Mesendoderm (in vitro differentiated cells): ENCODE data around the gene MAPT.

ENCODE experiments used
- DNase-seq: peaks from one replicate; pipeline ENCODE4 v3.0.0; 2013
- H2AK5ac ChIP-seq: 2 replicates; pipeline ENCODE4 v1.6.1; 2013; ENCODE audit warnings: low read length, inconsistent platforms
- H2BK120ac ChIP-seq: 2 replicates; pipeline ENCODE4 v1.6.1; 2013; ENCODE audit warnings: low read depth, mild to moderate bottlenecking, low read length, moderate library complexity, mixed read lengths
- H2BK15ac ChIP-seq: replicated peaks from 2 replicates; pipeline ENCODE4 v1.6.1; 2013; ENCODE audit warnings: low read depth, mild to moderate bottlenecking, moderate library complexity
- H2BK5ac ChIP-seq: 2 replicates; pipeline ENCODE4 v1.6.1; 2013; ENCODE audit warnings: low read length, inconsistent platforms
- H3K18ac ChIP-seq: 2 replicates; pipeline ENCODE4 v1.6.1; 2013; ENCODE audit warnings: mild to moderate bottlenecking, low read length, mixed read lengths
- H3K23ac ChIP-seq: one replicate; pipeline ENCODE4 v1.6.1; 2013; ENCODE audit warnings: low read length
- H3K27ac ChIP-seq: 2 replicates; pipeline ENCODE4 v1.5.1; 2013; ENCODE audit warnings: low read depth, mild to moderate bottlenecking, inconsistent platforms, low read length, moderate library complexity
- H3K27me3 ChIP-seq: 2 replicates; pipeline ENCODE4 v1.6.1; 2013; ENCODE audit warnings: low read length, control low read depth, mild to moderate bottlenecking, inconsistent platforms; ENCODE audit not compliant: insufficient read depth, poor library complexity
- H3K36me3 ChIP-seq: 2 replicates; pipeline ENCODE4 v1.6.1; 2013; ENCODE audit warnings: low read length, inconsistent platforms; ENCODE audit not compliant: control insufficient read depth, insufficient read depth
- H3K4ac ChIP-seq: one replicate; pipeline ENCODE4 v1.6.1; 2013; ENCODE audit warnings: low read depth, mild to moderate bottlenecking, low read length, moderate library complexity
- H3K4me1 ChIP-seq: 2 replicates; pipeline ENCODE4 v1.6.1; 2013; ENCODE audit warnings: low read depth, low read length, inconsistent platforms; ENCODE audit not compliant: control insufficient read depth
- H3K4me2 ChIP-seq: 2 replicates; pipeline ENCODE4 v1.6.1; 2013; ENCODE audit warnings: low read length
- H3K4me3 ChIP-seq: 2 replicates; pipeline ENCODE4 v1.5.1; 2013; ENCODE audit warnings: mild to moderate bottlenecking, low read length
- H3K56ac ChIP-seq: one replicate; pipeline ENCODE4 v1.6.1; 2013; ENCODE audit warnings: low read length
- H3K79me1 ChIP-seq: 2 replicates; pipeline ENCODE4 v1.6.1; 2013; ENCODE audit warnings: low read length, inconsistent platforms
- H3K79me2 ChIP-seq: 2 replicates; pipeline ENCODE4 v1.6.1; 2013; ENCODE audit warnings: mild to moderate bottlenecking, low read length; ENCODE audit not compliant: control insufficient read depth, insufficient read depth
- H3K9ac ChIP-seq: 2 replicates; pipeline ENCODE4 v1.6.1; 2013; ENCODE audit warnings: low read length, inconsistent platforms
- H4K5ac ChIP-seq: one replicate; pipeline ENCODE4 v1.6.1; 2013; ENCODE audit warnings: low read length
- H4K8ac ChIP-seq: one replicate; pipeline ENCODE4 v1.6.1; 2013; ENCODE audit warnings: low read depth, mild to moderate bottlenecking, control low read depth, low read length, moderate library complexity
- WGBS: extraction: QIAGEN DNeasy Blood & Tissue Kit; methylation state at CpG from one replicate; pipeline ENCODE4 v1.1.7; 2013; ENCODE audit warnings: low lambda C conversion rate, missing lambda C conversion rate; ENCODE audit not compliant: insufficient coverage; ENCODE audit errors: extremely low coverage; 5-methylcytosine and 5-hydroxymethylcytosine counted together

The MAPT gene

GRCh38 chr17:45873728-45874127 lies 20.6 kb upstream of the MAPT start:
- no peak overlapping the region for H3K4me3 ChIP-seq
- no peaks in the 10 kb centered on the region for H3K27me3 ChIP-seq
- H2AK5ac ChIP-seq = no peak overlapping the region
- no peaks in the 10 kb centered on the region for H3K79me1 ChIP-seq
- no peak overlapping the region for H2BK120ac ChIP-seq
- H3K18ac ChIP-seq = no peak overlapping the region
- no peak overlapping the region for H4K5ac ChIP-seq
- no peak overlapping the region for H3K23ac ChIP-seq
- no peak overlapping the region for H2BK15ac ChIP-seq
- H3K79me2 ChIP-seq = no peaks in the 10 kb centered on the region
- H3K4me1 ChIP-seq = no peaks in the 10 kb centered on the region
- DNase-seq = peak; percentile 21
- WGBS = no CpG with 5 or more reads among the region's 6 CpGs
- H3K56ac ChIP-seq = no peak overlapping the region
- H3K36me3 ChIP-seq = no peaks in the 10 kb centered on the region
- no peak overlapping the region for H3K9ac ChIP-seq
- no peak overlapping the region for H3K27ac ChIP-seq
- no peak overlapping the region for H2BK5ac ChIP-seq
- H4K8ac ChIP-seq = no peak overlapping the region
- H3K4me2 ChIP-seq = no peak overlapping the region
- no peak overlapping the region for H3K4ac ChIP-seq

- Histone ChIP-seq H2BK5ac (no peak overlapping the region), H3K56ac (no peak overlapping the region), H3K4me3 (no peak overlapping the region), H3K79me1 (no peaks in the 10 kb centered on the region), H3K9ac (no peak overlapping the region), H2BK15ac (no peak overlapping the region), H3K4me1 (no peaks in the 10 kb centered on the region), H3K4ac (no peak overlapping the region), H2BK120ac (no peak overlapping the region), H3K79me2 (no peaks in the 10 kb centered on the region), H4K5ac (no peak overlapping the region), H3K36me3 (no peaks in the 10 kb centered on the region), H4K8ac (no peak overlapping the region), H3K23ac (no peak overlapping the region), H3K27ac (no peak overlapping the region), H3K4me2 (no peak overlapping the region), H2AK5ac (no peak overlapping the region), H3K27me3 (no peaks in the 10 kb centered on the region), H3K18ac (no peak overlapping the region)
- WGBS = no CpG with 5 or more reads among the region's 3 CpGs
- DNase-seq = no peak
Observed at GRCh38 chr17:45874151-45874550, 20.2 kb upstream of the MAPT start.

GRCh38 chr17:45876539-45876938 lies 17.8 kb upstream of the MAPT start:
- Histone ChIP-seq H3K23ac (no peak overlapping the region), H3K79me2 (no peaks in the 10 kb centered on the region), H3K18ac (no peak overlapping the region), H3K56ac (no peak overlapping the region), H3K27ac (no peak overlapping the region), H3K36me3 (no peaks in the 10 kb centered on the region), H2BK5ac (no peak overlapping the region), H3K4ac (no peak overlapping the region), H3K4me3 (no peak overlapping the region), H2AK5ac (no peak overlapping the region), H2BK120ac (no peak overlapping the region), H3K9ac (no peak overlapping the region), H4K5ac (no peak overlapping the region), H2BK15ac (no peak overlapping the region), H3K4me2 (no peak overlapping the region), H4K8ac (no peak overlapping the region), H3K79me1 (no peaks in the 10 kb centered on the region), H3K4me1 (no peaks in the 10 kb centered on the region), H3K27me3 (no peaks in the 10 kb centered on the region)
- no peak for DNase-seq
- no CpG with 5 or more reads among the region's 3 CpGs for WGBS

GRCh38 chr17:45877467-45877866 lies 16.9 kb upstream of the MAPT start:
- no peaks in the 10 kb centered on the region for H3K79me2 ChIP-seq
- H4K8ac ChIP-seq = no peak overlapping the region
- H3K27me3 ChIP-seq = no peaks in the 10 kb centered on the region
- H2BK5ac ChIP-seq = no peak overlapping the region
- no peak overlapping the region for H3K18ac ChIP-seq
- H4K5ac ChIP-seq = no peak overlapping the region
- H3K27ac ChIP-seq = no peak overlapping the region
- no peak overlapping the region for H3K23ac ChIP-seq
- H2BK120ac ChIP-seq = no peak overlapping the region
- no peak overlapping the region for H3K4me2 ChIP-seq
- no peaks in the 10 kb centered on the region for H3K36me3 ChIP-seq
- H3K9ac ChIP-seq = no peak overlapping the region
- H3K56ac ChIP-seq = no peak overlapping the region
- no peak overlapping the region for H2AK5ac ChIP-seq
- no peaks in the 10 kb centered on the region for H3K4me1 ChIP-seq
- H3K4me3 ChIP-seq = no peak overlapping the region
- H2BK15ac ChIP-seq = no peak overlapping the region
- DNase-seq = no peak
- WGBS = no CpG with 5 or more reads among the region's 1 CpG
- no peak overlapping the region for H3K4ac ChIP-seq
- H3K79me1 ChIP-seq = no peaks in the 10 kb centered on the region

- Histone ChIP-seq H3K79me2 (no peaks in the 10 kb centered on the region), H3K36me3 (no peaks in the 10 kb centered on the region), H3K4ac (no peak overlapping the region), H2BK15ac (no peak overlapping the region), H3K23ac (no peak overlapping the region), H4K8ac (no peak overlapping the region), H3K27ac (no peak overlapping the region), H2BK120ac (no peak overlapping the region), H3K79me1 (no peaks in the 10 kb centered on the region), H3K9ac (no peak overlapping the region), H3K4me1 (no peaks in the 10 kb centered on the region), H3K4me3 (no peak overlapping the region), H3K56ac (no peak overlapping the region), H3K18ac (no peak overlapping the region), H4K5ac (no peak overlapping the region), H3K27me3 (no peaks in the 10 kb centered on the region), H2BK5ac (no peak overlapping the region), H3K4me2 (no peak overlapping the region), H2AK5ac (no peak overlapping the region)
- DNase-seq = no peak
- WGBS = no CpG with 5 or more reads among the region's 2 CpGs
Observed at GRCh38 chr17:45883063-45883462, 11.3 kb upstream of the MAPT start.

GRCh38 chr17:45886852-45887251 lies 7.5 kb upstream of the MAPT start:
- H2BK15ac ChIP-seq = no peak overlapping the region
- no peaks in the 10 kb centered on the region for H3K79me1 ChIP-seq
- no peak overlapping the region for H3K4ac ChIP-seq
- H3K18ac ChIP-seq = no peak overlapping the region
- H3K9ac ChIP-seq = no peak overlapping the region
- H3K36me3 ChIP-seq = no peaks in the 10 kb centered on the region
- H2BK120ac ChIP-seq = no peak overlapping the region
- H3K4me3 ChIP-seq = no peak overlapping the region
- DNase-seq = no peak
- no peak overlapping the region for H2AK5ac ChIP-seq
- no peak overlapping the region for H3K27ac ChIP-seq
- no peak overlapping the region for H4K8ac ChIP-seq
- H4K5ac ChIP-seq = no peak overlapping the region
- no peaks in the 10 kb centered on the region for H3K27me3 ChIP-seq
- no CpG with 5 or more reads among the region's 2 CpGs for WGBS
- no peaks in the 10 kb centered on the region for H3K79me2 ChIP-seq
- H3K4me2 ChIP-seq = no peak overlapping the region
- H3K23ac ChIP-seq = no peak overlapping the region
- no peak overlapping the region for H2BK5ac ChIP-seq
- H3K4me1 ChIP-seq = no peaks in the 10 kb centered on the region
- no peak overlapping the region for H3K56ac ChIP-seq
